H1 (cell line): Measurements from ENCODE around the gene PDZD2. TPM values are rescaled to one million over a fixed set of nuclear protein-coding genes. Genes with fewer than 3 reads are reported as not detected.

Experiments used
- CTCF ChIA-PET: fragments of 300-600 bp; sonication (Branson Sonifier 250); formaldehyde crosslinking; loops from one replicate; lab custom pipeline; 2021; ENCODE audit not compliant: partially characterized antibody; lab: Charles Lee
- POLR2A ChIA-PET: fragments of 300-600 bp; sonication (Branson Sonifier 250); formaldehyde crosslinking; loops from one replicate; lab custom pipeline; 2021; ENCODE audit warnings: inconsistent platforms; ENCODE audit not compliant: partially characterized antibody; lab: Charles Lee
- DNase-seq, 2 experiments: peaks; one replicate each; pipeline versions ENCODE4 v3.0.0 to v3.0.0-alpha.2; 2010 to 2022; ENCODE audit warnings: low spot score in 2 of 2, low read depth in 1 of 2, mixed read lengths in 1 of 2
- FAIRE-seq: peaks from 2 replicates; lab custom pipeline; 2011; peaks lifted over from hg19 to GRCh38; lab: Jason Lieb, UNC
- H2AFZ ChIP-seq: 2 replicates; pipeline ENCODE4 v1.8.1; 2012; ENCODE audit warnings: low read length, inconsistent platforms
- H2AK5ac ChIP-seq: 2 replicates; pipeline ENCODE4 v1.6.1; 2013; ENCODE audit warnings: low read depth, low read length
- H2BK120ac ChIP-seq: replicated peaks from 2 replicates; pipeline ENCODE3; 2013; ENCODE audit warnings: low read depth, low read length, inconsistent platforms
- H2BK12ac ChIP-seq: 2 replicates; pipeline ENCODE4 v1.6.1; 2013; ENCODE audit warnings: low read depth, low read length
- H2BK15ac ChIP-seq: 2 replicates; pipeline ENCODE4 v1.6.1; 2013; ENCODE audit warnings: low read length
- H2BK20ac ChIP-seq: 2 replicates; pipeline ENCODE4 v1.6.1; 2013; ENCODE audit warnings: low read length
- H2BK5ac ChIP-seq: 2 replicates; pipeline ENCODE4 v1.6.1; 2013; ENCODE audit warnings: low read depth, low read length
- H3K14ac ChIP-seq: 2 replicates; pipeline ENCODE4 v1.6.1; 2013; ENCODE audit warnings: inconsistent platforms; ENCODE audit not compliant: insufficient read length
- H3K18ac ChIP-seq: 2 replicates; pipeline ENCODE4 v1.6.1; 2013; ENCODE audit warnings: low read length; ENCODE audit errors: extremely low read depth
- H3K23ac ChIP-seq: 2 replicates; pipeline ENCODE4 v1.6.1; 2013; ENCODE audit warnings: inconsistent platforms; ENCODE audit not compliant: insufficient read length
- H3K23me2 ChIP-seq: 2 replicates; pipeline ENCODE4 v1.6.1; 2013; ENCODE audit warnings: low read depth, low read length
- H3K27ac ChIP-seq: 2 replicates; pipeline ENCODE4 v1.6.1; 2011; ENCODE audit warnings: low read depth, low read length, inconsistent platforms
- H3K27me3 ChIP-seq, 4 experiments: replicated peaks in 1 of 4; 1 replicate in 1 of 4; 2 replicates in 3 of 4; pipeline versions ENCODE4 v1.6.1 to v1.8.1; 2011 to 2013; ENCODE audit warnings: low read length in 3 of 4, mild to moderate bottlenecking in 3 of 4, inconsistent platforms in 2 of 4, mixed read lengths in 2 of 4, moderate library complexity in 1 of 4; ENCODE audit not compliant: control insufficient read depth in 3 of 4, insufficient read depth in 3 of 4; ENCODE audit errors: extremely low read depth in 1 of 4
- H3K36me3 ChIP-seq, 4 experiments: 2 replicates each; pipeline versions ENCODE4 v1.6.1 to v1.8.1; 2011 to 2013; ENCODE audit warnings: mild to moderate bottlenecking in 4 of 4, low read length in 3 of 4, moderate library complexity in 2 of 4, control low read depth in 1 of 4, inconsistent platforms in 1 of 4; ENCODE audit not compliant: insufficient read depth in 4 of 4, control insufficient read depth in 2 of 4
- H3K4ac ChIP-seq: replicated peaks from 2 replicates; pipeline ENCODE3; 2013; ENCODE audit warnings: low read length, low read depth, mixed read lengths, inconsistent platforms; ENCODE audit not compliant: insufficient read length
- H3K4me1 ChIP-seq, 4 experiments: replicated peaks in 1 of 4; 1 replicate in 1 of 4; 2 replicates in 3 of 4; pipeline versions ENCODE4 v1.6.1 to v1.8.1; 2011 to 2013; ENCODE audit warnings: low read length in 3 of 4, inconsistent platforms in 2 of 4, mixed read lengths in 1 of 4; ENCODE audit not compliant: insufficient read depth in 4 of 4, control insufficient read depth in 3 of 4
- H3K4me2 ChIP-seq, 2 experiments: 2 replicates each; pipeline versions ENCODE4 v1.6.1 to v1.8.1; 2011 to 2013; ENCODE audit warnings: low read depth in 2 of 2, low read length in 2 of 2, control low read depth in 1 of 2, inconsistent platforms in 1 of 2, mild to moderate bottlenecking in 1 of 2; ENCODE audit not compliant: insufficient read depth in 1 of 2
- H3K4me3 ChIP-seq, 4 experiments: fragments of 200-600, 300-600 bp in 1 of 4; sonication (generic), shearing (Covaris generic), sonication (Bioruptor Twin) in 1 of 4; 2 replicates each; pipeline versions ENCODE4 v1.5.1 to v1.8.1; 2011 to 2016; ENCODE audit warnings: low read length in 4 of 4, low read depth in 3 of 4, control low read depth in 2 of 4, inconsistent platforms in 2 of 4, mild to moderate bottlenecking in 2 of 4, mixed read lengths in 1 of 4, moderate library complexity in 1 of 4; ENCODE audit not compliant: insufficient read depth in 2 of 4; ENCODE audit errors: extremely low read depth in 1 of 4
- H3K56ac ChIP-seq: replicated peaks from 2 replicates; pipeline ENCODE3; 2013; ENCODE audit warnings: low read depth, mild to moderate bottlenecking, mixed read lengths, low read length, inconsistent platforms; ENCODE audit not compliant: insufficient read length
- H3K79me1 ChIP-seq: 2 replicates; pipeline ENCODE4 v1.6.1; 2013; ENCODE audit warnings: low read depth, low read length, control low read depth
- H3K79me2 ChIP-seq, 2 experiments: 2 replicates each; pipeline versions ENCODE4 v1.6.1 to v1.8.1; 2012 to 2013; ENCODE audit warnings: low read length in 2 of 2, mild to moderate bottlenecking in 2 of 2, inconsistent platforms in 1 of 2; ENCODE audit not compliant: insufficient read depth in 2 of 2, control insufficient read depth in 1 of 2
- H3K9ac ChIP-seq, 4 experiments: replicated peaks in 1 of 4; 1 replicate in 1 of 4; 2 replicates in 3 of 4; pipeline versions ENCODE4 v1.6.1 to v1.8.1; 2011 to 2013; ENCODE audit warnings: low read depth in 3 of 4, low read length in 3 of 4, control low read depth in 2 of 4, mild to moderate bottlenecking in 2 of 4, moderate library complexity in 2 of 4, inconsistent platforms in 1 of 4; ENCODE audit errors: extremely low read depth in 1 of 4
- H3K9me3 ChIP-seq, 2 experiments: 2 replicates each; pipeline versions ENCODE4 v1.6.1 to v1.8.1; 2012 to 2013; ENCODE audit warnings: mild to moderate bottlenecking in 2 of 2, moderate library complexity in 2 of 2, control low read depth in 1 of 2, inconsistent platforms in 1 of 2, low read depth in 1 of 2, low read length in 1 of 2, mixed read lengths in 1 of 2; ENCODE audit not compliant: insufficient read depth in 2 of 2
- H4K20me1 ChIP-seq, 2 experiments: replicated peaks in 1 of 2; 2 replicates each; pipeline versions ENCODE3 to v1.8.1; 2011 to 2013; ENCODE audit warnings: inconsistent platforms in 2 of 2, low read length in 2 of 2, mild to moderate bottlenecking in 1 of 2; ENCODE audit not compliant: insufficient read depth in 2 of 2, control insufficient read depth in 1 of 2
- H4K5ac ChIP-seq: 2 replicates; pipeline ENCODE4 v1.6.1; 2013; ENCODE audit warnings: low read length, low read depth, mixed read lengths, inconsistent platforms; ENCODE audit not compliant: insufficient read length
- H4K8ac ChIP-seq: 2 replicates; pipeline ENCODE4 v1.8.0; 2013; ENCODE audit warnings: mild to moderate bottlenecking, moderate library complexity, low read length, inconsistent platforms; ENCODE audit not compliant: insufficient read depth; ENCODE audit errors: extremely low read depth
- H4K91ac ChIP-seq: replicated peaks from 2 replicates; pipeline ENCODE3; 2013; ENCODE audit warnings: low read length, mixed read lengths, inconsistent platforms; ENCODE audit not compliant: insufficient read length
- CBX5 ChIP-seq: fragments of 300-800, 300-1000 bp; sonication (generic); IDR thresholded peaks from 2 replicates; pipeline ENCODE4 v1.7.1; 2016; ENCODE audit warnings: antibody characterized with exemption, low read length, low read depth
- CBX8 ChIP-seq: fragments of 300-800, 300-1000 bp; sonication (generic); IDR thresholded peaks from 2 replicates; pipeline ENCODE4 v1.7.1; 2016; ENCODE audit warnings: low read depth, low read length, borderline replicate concordance
- CHD1 ChIP-seq: IDR thresholded peaks from 2 replicates; pipeline ENCODE4 v1.6.1; 2012; ENCODE audit warnings: low read depth, low read length, improper control_type of control experiment
- EGR1 ChIP-seq: IDR thresholded peaks from 2 replicates; pipeline ENCODE4 v1.6.1; 2011; ENCODE audit warnings: low read depth, low read length, borderline replicate concordance
- EP300 ChIP-seq, 2 experiments: IDR thresholded peaks; 1 replicate in 1 of 2; 2 replicates in 1 of 2; pipeline ENCODE4 v1.6.1; 2011 to 2012; ENCODE audit warnings: low read depth in 2 of 2, low read length in 2 of 2, mild to moderate bottlenecking in 2 of 2, borderline replicate concordance in 1 of 2, inconsistent platforms in 1 of 2, moderate library complexity in 1 of 2
- FOSL1 ChIP-seq: IDR thresholded peaks from 2 replicates; pipeline ENCODE4 v1.6.1; 2011; ENCODE audit warnings: mild to moderate bottlenecking, low read depth, low read length, moderate library complexity; ENCODE audit not compliant: insufficient read depth
- JUND ChIP-seq: IDR thresholded peaks from 2 replicates; pipeline ENCODE4 v1.6.1; 2011; ENCODE audit warnings: mild to moderate bottlenecking, improper control_type of control experiment, low read length
- MAX ChIP-seq: IDR thresholded peaks from 2 replicates; pipeline ENCODE4 v1.6.1; 2012; ENCODE audit warnings: inconsistent platforms
- POU5F1 ChIP-seq: IDR thresholded peaks from 2 replicates; pipeline ENCODE4 v1.6.1; 2011; ENCODE audit warnings: low read depth, mild to moderate bottlenecking, low read length, moderate library complexity
- RNF2 ChIP-seq: fragments of 200-900, 300-1000 bp; sonication (generic); IDR thresholded peaks from 2 replicates; pipeline ENCODE4 v1.7.1; 2016; ENCODE audit warnings: borderline replicate concordance, low read depth, mild to moderate bottlenecking, antibody characterized with exemption, low read length; ENCODE audit not compliant: poor library complexity, severe bottlenecking; ENCODE audit errors: missing control alignments
- SAP30 ChIP-seq: fragments of 300-600 bp; sonication (generic); IDR thresholded peaks from 2 replicates; pipeline ENCODE4 v1.7.1; 2012; ENCODE audit warnings: low read length, moderate library complexity, mild to moderate bottlenecking, inconsistent platforms; ENCODE audit not compliant: insufficient read depth, insufficient replicate concordance
- SRF ChIP-seq: IDR thresholded peaks from 2 replicates; pipeline ENCODE4 v1.6.1; 2011; ENCODE audit warnings: mild to moderate bottlenecking, low read depth, low read length, moderate library complexity
- TAF1 ChIP-seq: IDR thresholded peaks from 2 replicates; pipeline ENCODE4 v1.6.1; 2011; ENCODE audit warnings: mild to moderate bottlenecking, low read depth, low read length
- WGBS, 2 experiments: shearing (Covaris generic) in 1 of 2; methylation state at CpG; one replicate each; pipeline versions ENCODE4 v1.1.6 to v1.1.7; 2013 to 2015; ENCODE audit warnings: low lambda C conversion rate in 2 of 2, mixed read lengths in 2 of 2, inconsistent platforms in 1 of 2, low coverage in 1 of 2, missing lambda C conversion rate in 1 of 2; ENCODE audit not compliant: insufficient replicate concordance in 2 of 2, insufficient coverage in 1 of 2, insufficient read length in 1 of 2; ENCODE audit errors: extremely low coverage in 1 of 2, missing lambda C conversion rate in 1 of 2; 5-methylcytosine and 5-hydroxymethylcytosine counted together
- polyA plus RNA-seq, 7 experiments: library from polyadenylated mRNA; depleted of rRNA in 3 of 7; stranded (reverse) in 5 of 7; unstranded in 2 of 7; fragments of >200 nt in 5 of 7; fragments of 200-250 nt in 2 of 7; gene quantifications; 1 replicate in 5 of 7; 2 replicates in 1 of 7; 4 replicates in 1 of 7; pipeline versions ENCODE4 v1.2.1 to v1.2.3, GENCODE V29; 2011 to 2013; ENCODE audit warnings: missing spikeins in 2 of 7, mixed read lengths in 2 of 7
- total RNA-seq: library from RNA; stranded (reverse); fragmentation: NEBNext Ultra II Directional; extraction: Animal tissue kit (Norgen Biotek cat#: 25700); gene quantifications from 2 replicates; pipeline ENCODE4 v1.2.1, GENCODE V29; 2021

The PDZD2 gene
- total and polyA plus RNA-seq, 2 of the 8 experiments (the other 6 are each of a cell fraction or from before 2014, with no cell fraction given) = 1.2 to 6.8 TPM

DNA sequence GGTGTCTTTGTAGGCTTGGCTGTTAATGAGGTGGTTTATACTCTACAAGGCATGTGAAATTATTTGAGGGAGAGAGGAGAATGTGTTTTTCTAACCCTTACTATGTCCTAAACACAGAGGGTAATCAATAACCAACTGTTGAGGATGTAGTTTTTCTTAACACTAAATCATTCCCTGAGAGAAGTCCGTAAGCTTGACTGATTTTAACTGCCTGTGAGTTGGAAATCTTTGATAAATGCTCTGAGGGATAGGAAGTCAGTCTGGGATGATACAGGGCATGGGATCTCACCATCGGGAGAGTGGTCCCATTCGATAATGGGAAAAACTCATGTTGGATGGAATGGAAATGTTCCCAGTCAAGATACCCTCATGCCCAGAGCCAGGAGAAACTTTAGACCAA lies 249.6 kb downstream of the PDZD2 start:
- H4K5ac ChIP-seq = no peak overlapping the region
- FAIRE-seq (no peak), DNase-seq (no peak)
- no peak overlapping the region for H2BK120ac ChIP-seq
- no peak overlapping the region for H3K23ac ChIP-seq
- H3K18ac ChIP-seq = no peak overlapping the region
- H2AK5ac ChIP-seq = no peak overlapping the region
- no peaks in the 10 kb centered on the region for H3K79me1 ChIP-seq
- H2AFZ ChIP-seq = no peak overlapping the region
- H3K9ac ChIP-seq = no peak overlapping the region
- no peaks in the 10 kb centered on the region for H4K20me1 ChIP-seq
- POLR2A ChIA-PET = interaction anchor here (0.9 kb wide), 1 partner anchor 20 kb away, joined by 3 read pairs; no protein-coding TSS in a partner anchor
- H2BK20ac ChIP-seq = no peak overlapping the region
- no peaks in the 10 kb centered on the region for H3K36me3 ChIP-seq
- no peaks in the 10 kb centered on the region; the same call in 1 of the 2 replicates for H3K23me2 ChIP-seq
- H3K4me1 ChIP-seq = peaks cover 4 to 14% (median 12%) of the 10 kb centered on the region in 4 experiments; a peak in 6 of 7 replicates
- H3K9me3 ChIP-seq = no peaks in the 10 kb centered on the region
- no peak overlapping the region for H4K8ac ChIP-seq
- H2BK15ac ChIP-seq = no peak overlapping the region
- H3K27ac ChIP-seq = no peak overlapping the region
- H3K4me3 ChIP-seq = no peak overlapping the region
- no peaks in the 10 kb centered on the region for H3K79me2 ChIP-seq
- no peak overlapping the region for H4K91ac ChIP-seq
- CTCF ChIA-PET = interaction anchor here (0.9 to 1.8 kb wide), 3 partner anchors 10 to 23 kb away, joined by 3 to 4 read pairs (median 4); no protein-coding TSS in a partner anchor
- WGBS, 2 experiments = 94% methylated on average over 3 of the region's 3 CpGs; no CpG with 5 or more reads in 1 of the 2 experiments
- H2BK5ac ChIP-seq = no peak overlapping the region
- no peaks in the 10 kb centered on the region for H3K27me3 ChIP-seq
- no peak overlapping the region for H3K56ac ChIP-seq
- H3K4me2 ChIP-seq = peak overlapping the region in 1 of 2 experiments; percentile 32; a peak in 1 of 4 replicates
- H3K4ac ChIP-seq = no peak overlapping the region
- H2BK12ac ChIP-seq = no peak overlapping the region
- H3K14ac ChIP-seq = no peak overlapping the region
- TF ChIP-seq MAX (no peak), CBX5 (no peak), EGR1 (no peak), FOSL1 (no peak), SAP30 (no peak), JUND (no peak), CHD1 (no peak), SRF (no peak), POU5F1 (no peak), EP300 (IDR thresholded peaks at IDR 0.05; ENCODE audit: borderline replicate concordance in 1 of 2, low read depth in 2 of 2, low read length in 2 of 2) (no peak), TAF1 (no peak), CBX8 (no peak), RNF2 (no peak)
